Lung microvascular endothelial cell (primary cell): ENCODE data around the gene KRT35. TPM values are rescaled to one million over a fixed set of nuclear protein-coding genes. Genes with fewer than 3 reads are reported as not detected.

Experiments
- total RNA-seq: library from RNA; depleted of rRNA; stranded (reverse); fragments of >200 nt; gene quantifications from 2 replicates; pipeline ENCODE4 v1.2.1, GENCODE V29; 2014

KRT35 gene
- total RNA-seq, 1 donor from 2014 or later, result not detected

Other genes with a start within 250 kb of the KRT35 start
- gene KRTAP9-3, start 248.7 kb downstream of the KRT35 start, total RNA-seq, result not detected in 2 replicates
- gene KRTAP9-8, start 243.2 kb downstream of the KRT35 start, total RNA-seq, result not detected in 2 replicates
- not detected in 2 replicates for gene KRTAP9-4, start 231.5 kb downstream of the KRT35 start, total RNA-seq
- gene KRTAP9-9, start 225.8 kb downstream of the KRT35 start, total RNA-seq, result not detected in 2 replicates
- not detected in 2 replicates for gene KRTAP9-6, start 215.8 kb downstream of the KRT35 start, total RNA-seq
- not detected in 2 replicates for gene KRTAP9-7, start 205.5 kb downstream of the KRT35 start, total RNA-seq
- gene KRTAP29-1, start 178.3 kb downstream of the KRT35 start, total RNA-seq, result not detected in 2 replicates
- gene KRTAP16-1, start 171.8 kb downstream of the KRT35 start, total RNA-seq, result not detected in 2 replicates
- gene KRTAP17-1, start 165.4 kb downstream of the KRT35 start, total RNA-seq, result not detected in 2 replicates
- not detected in 2 replicates for gene KRT33A, start 130.3 kb downstream of the KRT35 start, total RNA-seq
- gene KRT33B, start 111.3 kb downstream of the KRT35 start, total RNA-seq, result not detected in 2 replicates
- not detected in 2 replicates for gene KRT34, start 98.8 kb downstream of the KRT35 start, total RNA-seq
- gene KRT31, start 83.5 kb downstream of the KRT35 start, total RNA-seq, result not detected in 2 replicates
- not detected in 2 replicates for gene KRT37, start 56.6 kb downstream of the KRT35 start, total RNA-seq
- not detected in 2 replicates for gene KRT38, start 40.2 kb downstream of the KRT35 start, total RNA-seq
- gene KRT32, start 13.8 kb downstream of the KRT35 start, total RNA-seq, result not detected in 2 replicates
- not detected in 2 replicates for gene KRT36, start 8.8 kb upstream of the KRT35 start, total RNA-seq
- under 0.01 TPM in 1 of 2 replicates, not detected in the other for gene KRT13, start 24.5 kb upstream of the KRT35 start, total RNA-seq
- 0.20 and 1.5 TPM in 2 replicates for gene KRT15, start 37.7 kb upstream of the KRT35 start, total RNA-seq
- gene KRT19, start 47.2 kb upstream of the KRT35 start, total RNA-seq, result 2.8 and 13.1 TPM in 2 replicates
- gene KRT9, start 90.9 kb upstream of the KRT35 start, total RNA-seq, result not detected in 2 replicates
- not detected in 2 replicates for gene KRT14, start 105.7 kb upstream of the KRT35 start, total RNA-seq
- gene KRT16, start 131.6 kb upstream of the KRT35 start, total RNA-seq, result not detected in 2 replicates
- gene KRT17, start 143.4 kb upstream of the KRT35 start, total RNA-seq, result 0.22 TPM in 1 of 2 replicates, not detected in the other
- gene EIF1, start 207.7 kb upstream of the KRT35 start, total RNA-seq, result 41.2 and 82.5 TPM in 2 replicates
- not detected in 2 replicates for gene GAST, start 231.2 kb upstream of the KRT35 start, total RNA-seq